Mesenchymal stem cell (in vitro differentiated cells and primary cell): Measurements from ENCODE around the gene ALDH18A1.
A peak's percentile ranks its signal among the peaks of the same experiment; 100 is the strongest.

Experiments
- DNase-seq: peaks from one replicate; pipeline ENCODE4 v3.0.0-alpha.2; 2013
- H2AFZ ChIP-seq: one replicate; pipeline ENCODE4 v1.6.1; 2013; ENCODE audit warnings: low read depth, mild to moderate bottlenecking, control low read depth, inconsistent platforms, low read length, moderate library complexity
- H2AK5ac ChIP-seq: 2 replicates; pipeline ENCODE4 v1.6.1; 2013; ENCODE audit warnings: low read length, moderate library complexity, mild to moderate bottlenecking, inconsistent platforms; ENCODE audit not compliant: severe bottlenecking
- H2BK120ac ChIP-seq: one replicate; pipeline ENCODE4 v1.6.1; 2013; ENCODE audit warnings: low read depth, mild to moderate bottlenecking, inconsistent platforms, low read length, moderate library complexity
- H2BK12ac ChIP-seq, 2 experiments: one replicate each; pipeline ENCODE4 v1.6.1; 2013; ENCODE audit warnings: inconsistent platforms in 2 of 2, low read length in 2 of 2, mild to moderate bottlenecking in 2 of 2, moderate library complexity in 2 of 2, control low read depth in 1 of 2
- H2BK15ac ChIP-seq: one replicate; pipeline ENCODE4 v1.6.1; 2013; ENCODE audit warnings: mild to moderate bottlenecking, low read depth, inconsistent platforms; ENCODE audit not compliant: poor library complexity, severe bottlenecking
- H2BK5ac ChIP-seq: 2 replicates; pipeline ENCODE4 v1.6.1; 2013; ENCODE audit warnings: low read depth, mild to moderate bottlenecking, low read length, control low read depth, inconsistent platforms; ENCODE audit not compliant: poor library complexity, severe bottlenecking
- H3K14ac ChIP-seq, 2 experiments: one replicate each; pipeline ENCODE4 v1.6.1; 2013; ENCODE audit warnings: inconsistent platforms in 2 of 2, low read length in 2 of 2, control low read depth in 1 of 2, mild to moderate bottlenecking in 1 of 2, moderate library complexity in 1 of 2
- H3K18ac ChIP-seq, 2 experiments: one replicate each; pipeline ENCODE4 v1.6.1; 2013; ENCODE audit warnings: inconsistent platforms in 2 of 2, low read length in 2 of 2, control low read depth in 1 of 2, low read depth in 1 of 2, mild to moderate bottlenecking in 1 of 2
- H3K23ac ChIP-seq, 2 experiments: one replicate each; pipeline ENCODE4 v1.6.1; 2013; ENCODE audit warnings: inconsistent platforms in 2 of 2, low read length in 2 of 2, mild to moderate bottlenecking in 2 of 2, moderate library complexity in 2 of 2, control low read depth in 1 of 2
- H3K27ac ChIP-seq: 2 replicates; pipeline ENCODE4 v1.5.1; 2013; ENCODE audit warnings: mild to moderate bottlenecking, moderate library complexity, low read length, control low read depth, inconsistent platforms; ENCODE audit not compliant: poor library complexity, severe bottlenecking
- H3K27me3 ChIP-seq, 2 experiments: 2 replicates each; pipeline versions ENCODE4 v1.6.1 to v1.7.0; 2013; ENCODE audit warnings: low read length in 2 of 2, mild to moderate bottlenecking in 2 of 2, moderate library complexity in 2 of 2, control low read depth in 1 of 2, inconsistent platforms in 1 of 2; ENCODE audit not compliant: control insufficient read depth in 1 of 2, insufficient read depth in 1 of 2
- H3K36me3 ChIP-seq, 2 experiments: 2 replicates each; pipeline versions ENCODE4 v1.6.1 to v1.7.0; 2013; ENCODE audit warnings: low read length in 2 of 2, control low read depth in 1 of 2, inconsistent platforms in 1 of 2, low read depth in 1 of 2, mild to moderate bottlenecking in 1 of 2; ENCODE audit not compliant: insufficient read depth in 2 of 2, control insufficient read depth in 1 of 2
- H3K4ac ChIP-seq, 2 experiments: one replicate each; pipeline ENCODE4 v1.6.1; 2013; ENCODE audit warnings: inconsistent platforms in 2 of 2, low read length in 2 of 2, mild to moderate bottlenecking in 2 of 2, moderate library complexity in 2 of 2, control low read depth in 1 of 2, low read depth in 1 of 2
- H3K4me1 ChIP-seq: 2 replicates; pipeline ENCODE4 v1.6.1; 2013; ENCODE audit warnings: low read depth, low read length, control low read depth; ENCODE audit not compliant: control insufficient read depth, insufficient read depth
- H3K4me2 ChIP-seq: 2 replicates; pipeline ENCODE4 v1.6.1; 2013; ENCODE audit warnings: low read length, mild to moderate bottlenecking, inconsistent platforms; ENCODE audit not compliant: poor library complexity, severe bottlenecking
- H3K4me3 ChIP-seq, 2 experiments: 2 replicates each; pipeline versions ENCODE4 v1.5.1 to v1.7.0; 2013; ENCODE audit warnings: low read length in 2 of 2, mild to moderate bottlenecking in 2 of 2, control low read depth in 1 of 2, low read depth in 1 of 2; ENCODE audit not compliant: insufficient read depth in 1 of 2
- H3K79me1 ChIP-seq: replicated peaks from 2 replicates; pipeline ENCODE4 v1.6.1; 2013; ENCODE audit warnings: mild to moderate bottlenecking, control low read depth, low read length, inconsistent platforms; ENCODE audit not compliant: poor library complexity, severe bottlenecking
- H3K9ac ChIP-seq: 2 replicates; pipeline ENCODE4 v1.7.0; 2013; ENCODE audit warnings: mild to moderate bottlenecking, low read length, moderate library complexity
- H3K9me3 ChIP-seq: 2 replicates; pipeline ENCODE4 v1.7.0; 2013; ENCODE audit warnings: mild to moderate bottlenecking, low read length; ENCODE audit not compliant: control insufficient read depth
- H4K8ac ChIP-seq: one replicate; pipeline ENCODE4 v1.6.1; 2013; ENCODE audit warnings: inconsistent platforms, mild to moderate bottlenecking, low read length, moderate library complexity
- H4K91ac ChIP-seq: one replicate; pipeline ENCODE4 v1.6.1; 2013; ENCODE audit warnings: mild to moderate bottlenecking, low read length, inconsistent platforms
- WGBS: methylation state at CpG from one replicate; pipeline ENCODE4 v1.1.7; 2013; ENCODE audit warnings: mixed read lengths; 5-methylcytosine and 5-hydroxymethylcytosine counted together

ALDH18A1 gene

DNA sequence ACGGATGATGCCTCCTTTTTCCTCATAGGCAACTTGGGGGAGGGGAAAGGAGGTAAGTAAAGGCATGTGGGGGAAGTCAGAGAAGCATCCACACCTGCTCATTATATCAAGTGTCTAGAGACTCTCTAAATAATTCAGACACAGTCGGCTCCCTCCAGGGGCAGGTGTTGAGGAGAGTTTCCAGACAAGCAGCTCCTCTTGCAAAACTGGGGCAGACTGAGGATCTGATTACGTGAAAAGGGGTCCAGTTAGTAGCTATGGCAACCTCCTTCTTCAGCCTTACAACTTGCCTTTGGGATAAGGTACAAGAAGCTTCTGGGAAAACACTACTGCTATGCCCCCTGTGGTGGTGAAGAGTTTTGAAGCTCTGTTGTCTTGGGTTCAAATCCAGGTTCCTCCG is 56.4 kb downstream of the ALDH18A1 start:
- Histone ChIP-seq H2BK15ac (no peak overlapping the region), H3K18ac (no peak overlapping the region), H3K4me1 (no peaks in the 10 kb centered on the region), H2BK5ac (no peak overlapping the region), H3K4me2 (no peak overlapping the region), H4K91ac (no peak overlapping the region), H3K27me3 (peaks cover 0 to 5% of the 10 kb centered on the region in 2 experiments), H3K4ac (no peak overlapping the region), H3K36me3 (peaks cover 6 to 8% of the 10 kb centered on the region in 2 experiments), H3K9me3 (no peaks in the 10 kb centered on the region), H3K79me1 (no peaks in the 10 kb centered on the region), H3K4me3 (no peak overlapping the region), H2AFZ (no peak overlapping the region), H2AK5ac (no peak overlapping the region), H2BK12ac (no peak overlapping the region), H2BK120ac (no peak overlapping the region), H3K14ac (no peak overlapping the region), H3K9ac (no peak overlapping the region), H3K23ac (no peak overlapping the region), H3K27ac (no peak overlapping the region), H4K8ac (no peak overlapping the region)
- WGBS, result 86% methylated on average over 2 of the region's 4 CpGs
- no peak for DNase-seq

DNA sequence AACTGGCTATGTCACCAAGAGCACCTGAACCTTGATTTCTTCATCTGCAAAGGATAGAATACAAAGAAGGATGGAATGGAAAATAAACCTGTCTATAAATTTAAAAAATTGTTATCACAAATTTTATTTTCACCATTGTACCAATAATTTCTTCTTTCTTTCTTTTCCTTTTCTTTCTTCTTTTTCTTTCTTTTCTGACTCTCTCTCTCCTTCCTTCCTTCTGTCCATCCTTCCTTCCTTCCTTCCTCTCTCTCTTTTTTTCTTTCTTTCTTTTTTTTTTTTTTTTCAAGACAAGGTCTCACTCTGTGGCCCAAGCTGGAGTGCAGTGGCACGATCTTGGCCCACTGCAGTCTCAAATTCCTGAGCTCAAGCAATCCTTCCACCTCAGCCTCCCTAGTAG is 58.7 kb downstream of the ALDH18A1 start:
- Histone ChIP-seq H2AK5ac (no peak overlapping the region), H3K4me3 (no peak overlapping the region), H2BK5ac (no peak overlapping the region), H3K23ac (no peak overlapping the region), H3K27ac (no peak overlapping the region), H3K36me3 (no peaks in the 10 kb centered on the region), H2BK12ac (no peak overlapping the region), H3K14ac (no peak overlapping the region), H3K18ac (no peak overlapping the region), H3K4ac (no peak overlapping the region), H3K9me3 (no peaks in the 10 kb centered on the region), H2BK120ac (no peak overlapping the region), H4K8ac (no peak overlapping the region), H3K4me1 (no peaks in the 10 kb centered on the region), H3K79me1 (no peaks in the 10 kb centered on the region), H3K27me3 (peaks cover 0 to 5% of the 10 kb centered on the region in 2 experiments), H3K9ac (no peak overlapping the region), H4K91ac (no peak overlapping the region), H2BK15ac (no peak overlapping the region), H2AFZ (no peak overlapping the region), H3K4me2 (no peak overlapping the region)
- 57% methylated on average over 1 of the region's 1 CpG for WGBS
- no peak for DNase-seq

DNA sequence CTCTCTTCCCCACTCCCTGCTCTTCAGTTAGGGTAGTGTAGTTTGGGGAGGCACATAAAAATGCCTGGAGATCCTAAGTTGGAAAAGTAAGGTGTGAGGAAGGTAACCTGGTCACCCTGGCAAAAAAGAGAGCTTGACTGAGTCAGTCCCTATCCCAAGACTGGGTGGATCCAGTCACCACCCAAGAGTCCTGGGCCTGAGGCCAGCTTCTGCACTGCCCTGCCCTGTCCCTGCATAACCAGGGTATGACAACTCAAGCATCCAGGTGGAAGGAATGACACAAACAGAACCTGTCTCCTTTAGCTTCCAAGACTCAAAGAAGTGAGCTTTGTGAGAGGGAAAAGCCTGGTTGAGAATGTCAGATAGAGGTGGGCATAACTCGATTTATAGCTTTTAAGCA is 68.5 kb downstream of the ALDH18A1 start:
- Histone ChIP-seq H4K8ac (no peak overlapping the region), H3K9me3 (no peaks in the 10 kb centered on the region), H2BK15ac (no peak overlapping the region), H3K9ac (no peak overlapping the region), H2AK5ac (no peak overlapping the region), H3K79me1 (no peaks in the 10 kb centered on the region), H3K4ac (no peak overlapping the region), H3K14ac (no peak overlapping the region), H3K4me3 (no peak overlapping the region), H2AFZ (no peak overlapping the region), H3K27ac (no peak overlapping the region), H2BK12ac (no peak overlapping the region), H2BK5ac (no peak overlapping the region), H3K36me3 (no peaks in the 10 kb centered on the region), H3K18ac (no peak overlapping the region), H3K4me1 (no peaks in the 10 kb centered on the region), H3K4me2 (no peak overlapping the region), H3K23ac (no peak overlapping the region), H4K91ac (no peak overlapping the region), H2BK120ac (no peak overlapping the region), H3K27me3 (peaks cover 13 to 16% of the 10 kb centered on the region in 2 experiments)
- no peak for DNase-seq
- WGBS, result 64% methylated on average over 1 of the region's 1 CpG

DNA sequence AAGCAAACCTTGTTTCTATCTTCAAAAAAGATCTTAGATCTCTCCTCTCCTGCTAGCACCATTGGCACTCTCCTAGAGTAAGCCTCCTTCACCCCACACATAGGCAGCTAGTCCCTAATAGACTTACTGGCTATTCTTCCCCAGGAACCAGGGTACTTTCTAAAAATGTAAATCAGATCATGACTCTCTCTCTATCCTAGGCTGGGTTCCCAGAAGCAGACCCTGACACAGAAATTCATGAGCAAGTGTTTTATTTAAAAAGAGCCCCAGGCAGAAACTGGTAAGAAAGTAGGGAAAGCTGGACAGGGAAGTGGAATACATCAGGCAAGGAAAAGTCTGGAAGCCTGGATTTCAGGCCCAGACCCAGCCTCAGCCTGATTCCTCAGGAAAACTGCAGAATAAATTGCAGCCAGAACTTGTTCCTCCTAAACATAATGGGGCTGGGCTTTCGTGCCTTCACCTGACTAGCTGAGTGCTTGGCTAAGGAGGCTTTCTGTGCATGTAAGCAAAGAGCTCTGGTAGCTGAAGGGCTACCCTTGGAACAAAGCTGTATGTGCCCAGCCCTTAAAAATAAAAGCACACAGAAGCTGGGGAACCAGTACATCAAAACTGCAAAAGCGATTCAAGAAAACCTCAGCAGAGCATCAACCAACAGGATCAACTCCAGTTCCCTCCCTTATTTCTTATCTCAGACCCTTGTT is 76.5 kb downstream of the ALDH18A1 start:
- Histone ChIP-seq H3K27me3 (peaks cover 19 to 32% of the 10 kb centered on the region in 2 experiments), H3K4ac (no peak overlapping the region), H2AFZ (no peak overlapping the region)

More for the DNA sequence above, 76.5 kb downstream of the ALDH18A1 start:
- H2AK5ac ChIP-seq, result no peak overlapping the region
- no peak overlapping the region for H2BK120ac ChIP-seq
- no peak overlapping the region for H3K14ac ChIP-seq
- no peaks in the 10 kb centered on the region for H3K36me3 ChIP-seq
- H3K9me3 ChIP-seq, result no peaks in the 10 kb centered on the region
- no peaks in the 10 kb centered on the region for H3K4me1 ChIP-seq
- DNase-seq, result no peak
- H3K4me3 ChIP-seq, result no peak overlapping the region
- no peak overlapping the region for H3K18ac ChIP-seq
- no peak overlapping the region for H3K27ac ChIP-seq
- H4K91ac ChIP-seq, result no peak overlapping the region
- H3K9ac ChIP-seq, result no peak overlapping the region
- H3K23ac ChIP-seq, result no peak overlapping the region
- H2BK15ac ChIP-seq, result no peak overlapping the region
- H3K4me2 ChIP-seq, result no peak overlapping the region
- H3K79me1 ChIP-seq, result no peaks in the 10 kb centered on the region
- WGBS, result 100% methylated on average over 2 of the region's 2 CpGs
- no peak overlapping the region for H4K8ac ChIP-seq
- H2BK12ac ChIP-seq, result no peak overlapping the region
- peak overlapping the region; percentile 44 for H2BK5ac ChIP-seq
